HL-60/S4 treated with retinoic acid at 250 ng/mL for 4 days and 3 days (cell line): ENCODE results near the gene CHD9.

ENCODE experiments used
- in situ Hi-C: fragments of 300-500 bp; cut with MboI; formaldehyde crosslinking; loops from 2 replicates; pipeline ENCODE4 v1.7.0; 2022; ENCODE audit warnings: low sequenced_read_pairs

The CHD9 gene

DNA sequence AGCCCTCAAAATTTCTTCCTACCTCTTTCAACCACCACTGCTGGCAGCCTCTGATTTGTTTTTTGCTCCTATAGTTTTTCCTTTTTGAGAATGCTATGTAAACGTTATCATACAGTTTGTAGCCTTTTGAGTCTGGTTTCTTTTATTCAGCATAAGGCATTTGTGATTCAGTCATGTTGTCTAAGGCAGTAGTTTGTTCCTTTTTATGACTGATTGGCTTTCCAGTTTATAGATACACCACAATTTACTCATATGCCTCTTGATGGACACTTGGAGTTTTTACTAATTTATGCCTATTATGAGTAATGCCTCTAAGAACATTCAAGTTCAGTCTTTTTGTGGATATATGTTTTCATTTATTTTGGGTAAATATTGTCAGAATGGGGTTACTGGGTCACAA is 136.6 kb downstream of the CHD9 start:
- in situ Hi-C loops, result no loop called here

DNA sequence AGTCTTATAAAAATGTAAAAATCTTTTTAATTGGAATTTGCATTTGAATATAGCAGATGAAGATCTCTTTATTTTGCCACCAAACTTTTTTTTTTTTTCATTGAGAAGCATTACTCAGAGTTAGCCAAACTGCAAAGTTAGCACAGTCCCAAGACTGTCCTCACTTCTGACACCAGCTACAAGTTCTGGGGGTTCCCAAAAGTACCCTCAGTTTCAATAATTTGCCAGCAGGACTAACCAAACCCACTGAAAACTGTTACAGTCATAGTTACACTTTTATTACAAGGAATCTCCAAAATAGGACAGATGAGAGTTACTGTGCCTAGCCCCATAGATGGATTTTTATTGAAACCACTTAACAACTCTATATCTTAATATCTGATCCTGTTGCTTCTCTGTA is 144.1 kb downstream of the CHD9 start:
- in situ Hi-C loops, result no loop called here

DNA sequence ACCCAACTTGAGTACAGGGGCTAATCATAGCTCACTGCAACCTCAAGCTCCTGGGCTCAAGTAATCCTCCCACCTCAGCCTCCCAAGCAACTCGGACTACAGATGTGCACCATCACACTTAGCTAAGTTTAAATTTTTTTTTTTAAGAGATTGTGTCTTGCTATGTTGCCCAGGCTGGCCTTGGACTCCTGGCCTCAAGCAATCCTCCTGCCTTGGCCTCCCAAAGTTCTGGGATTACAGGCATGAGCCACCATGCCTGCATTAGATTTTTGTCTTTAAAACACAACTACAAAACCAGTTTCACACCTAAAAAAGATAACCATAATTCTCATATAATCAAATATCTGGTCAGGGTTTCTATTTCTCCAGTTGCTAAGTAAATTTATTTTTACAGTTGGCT is 147.1 kb downstream of the CHD9 start:
- in situ Hi-C loops, result no loop called here

DNA sequence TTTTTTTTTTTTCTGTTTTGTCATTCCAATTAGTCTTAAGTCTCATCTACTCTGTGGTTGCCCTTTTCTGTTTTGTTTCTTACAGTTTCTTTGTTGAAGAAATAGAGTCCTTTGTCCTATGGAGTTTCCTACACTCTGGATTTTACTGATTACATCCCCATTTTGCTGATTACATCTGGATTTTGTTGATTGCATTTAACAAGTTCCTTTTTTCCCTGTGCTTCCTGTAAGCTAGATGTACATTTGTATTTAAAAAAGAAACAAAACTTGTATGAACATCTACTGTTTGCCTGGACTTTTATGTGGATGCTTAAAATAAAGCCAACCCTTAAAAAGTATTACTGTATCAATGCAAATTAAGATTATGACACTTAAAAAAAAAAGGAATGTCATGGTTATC is 147.6 kb downstream of the CHD9 start:
- in situ Hi-C loops, result no loop called here

DNA sequence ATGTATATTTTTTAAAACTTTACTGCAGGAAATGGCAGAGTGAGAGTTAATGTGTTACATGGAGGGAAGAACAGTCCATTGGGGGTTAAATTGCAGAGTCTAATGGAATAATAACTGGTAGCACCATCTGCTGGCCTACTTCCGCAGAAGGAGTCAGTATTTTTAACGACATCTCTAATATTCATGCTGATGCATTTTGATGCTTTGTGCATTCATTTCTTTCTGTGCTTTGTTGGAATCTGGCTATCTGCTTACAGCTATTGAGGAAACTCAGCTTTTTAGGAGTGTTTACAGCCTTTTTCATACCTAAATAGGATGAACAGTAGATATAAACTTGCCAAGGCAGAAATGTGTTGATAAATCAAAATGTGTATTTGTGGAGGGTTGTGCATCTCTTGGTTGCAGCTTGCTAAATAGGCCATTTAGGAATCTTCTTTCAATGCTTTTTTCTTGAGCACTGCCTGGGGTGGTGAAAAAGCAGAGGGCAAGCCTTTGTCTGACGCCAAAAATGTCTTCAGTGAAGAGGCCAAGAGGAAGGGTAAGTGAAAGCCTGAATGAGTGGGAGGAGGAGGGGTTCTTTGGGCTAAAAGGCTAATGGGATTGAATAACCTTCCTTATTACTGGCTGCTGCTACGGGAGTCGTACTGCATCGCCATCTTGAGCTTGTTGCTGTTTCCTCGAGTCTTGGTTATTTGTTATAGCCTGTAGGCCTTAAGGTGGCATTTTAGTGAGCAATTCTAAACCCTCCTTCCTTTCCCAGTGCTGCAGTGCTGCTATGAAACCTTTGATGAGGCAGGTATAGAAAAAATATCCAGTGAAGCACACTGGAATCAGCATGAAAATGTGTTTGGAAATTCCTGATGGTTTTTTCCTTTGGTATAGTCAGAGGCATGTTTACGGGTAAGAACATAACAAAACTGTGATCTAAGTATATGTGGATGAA is 153.3 kb downstream of the CHD9 start:
- in situ Hi-C loops, result no loop called here

DNA sequence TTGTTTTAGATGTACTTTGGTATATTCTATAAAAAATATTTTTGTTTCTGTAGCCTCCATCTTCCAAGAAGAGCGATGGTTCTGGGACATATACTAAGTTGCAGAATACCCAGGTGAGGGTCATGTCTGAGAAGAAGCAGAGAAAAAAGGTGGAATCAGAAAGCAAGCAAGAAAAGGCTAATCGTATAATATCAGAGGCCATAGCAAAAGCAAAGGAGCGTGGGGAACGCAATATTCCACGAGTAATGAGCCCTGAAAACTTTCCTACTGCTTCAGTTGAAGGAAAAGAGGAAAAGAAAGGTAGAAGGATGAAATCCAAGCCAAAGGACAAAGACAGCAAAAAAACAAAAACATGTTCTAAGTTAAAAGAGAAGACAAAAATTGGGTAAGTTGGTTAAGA is 154.6 kb downstream of the CHD9 start:
- in situ Hi-C loops, result no loop called here

DNA sequence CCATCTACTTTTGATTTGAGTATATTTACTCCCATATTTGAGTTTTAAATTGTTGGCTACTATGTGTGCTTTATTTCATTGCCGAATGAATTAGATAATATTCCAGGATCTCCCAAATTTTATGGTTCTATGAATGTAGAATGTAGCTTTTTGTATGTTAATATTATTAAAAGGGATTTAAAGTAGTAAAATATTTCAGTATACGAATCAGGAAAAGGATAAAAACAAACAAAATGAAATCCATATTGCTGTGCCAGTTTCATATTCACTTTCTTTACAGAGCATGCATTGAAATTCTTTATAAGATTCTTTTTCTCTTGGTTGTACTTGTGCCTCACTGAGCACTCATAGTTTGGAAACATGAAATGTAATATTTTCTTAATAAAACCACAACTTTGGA is 155.1 kb downstream of the CHD9 start:
- in situ Hi-C loops, result no loop called here

DNA sequence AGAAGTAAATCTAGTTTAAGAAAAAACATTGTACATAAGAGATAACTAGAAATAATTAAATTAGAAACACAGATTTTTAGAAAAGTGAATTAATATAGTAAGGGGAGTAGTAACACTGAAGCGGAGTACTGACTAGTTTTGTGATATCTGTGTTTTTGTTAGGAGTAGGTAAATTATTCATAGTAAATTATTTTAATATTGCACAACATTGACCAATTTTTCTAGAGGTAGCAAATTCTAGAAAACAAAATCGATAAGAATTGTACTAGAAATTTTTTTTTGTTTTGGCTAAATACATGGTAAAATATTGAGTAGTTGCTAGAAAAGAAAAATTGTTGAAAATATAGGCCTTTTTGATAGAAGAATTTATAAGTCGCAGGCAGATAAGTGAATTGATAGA is 156.5 kb downstream of the CHD9 start:
- in situ Hi-C loops, result no loop called here

DNA sequence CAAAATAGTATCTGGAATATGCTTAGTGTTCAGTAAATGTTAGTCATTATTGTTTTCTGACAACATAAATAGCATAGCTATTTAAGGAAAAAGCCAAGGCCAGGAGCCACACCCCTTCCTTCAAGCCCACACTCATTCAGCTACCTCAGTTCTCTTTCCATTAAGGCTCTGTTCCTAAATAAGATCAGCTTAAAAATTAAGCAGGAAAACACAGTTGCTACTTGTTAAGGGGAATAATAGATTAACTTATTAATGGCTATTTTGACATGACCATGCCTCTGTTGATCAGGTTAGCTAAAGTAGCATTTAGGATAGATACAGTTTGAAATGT is 158.1 kb downstream of the CHD9 start:
- in situ Hi-C loops, result no loop called here

DNA sequence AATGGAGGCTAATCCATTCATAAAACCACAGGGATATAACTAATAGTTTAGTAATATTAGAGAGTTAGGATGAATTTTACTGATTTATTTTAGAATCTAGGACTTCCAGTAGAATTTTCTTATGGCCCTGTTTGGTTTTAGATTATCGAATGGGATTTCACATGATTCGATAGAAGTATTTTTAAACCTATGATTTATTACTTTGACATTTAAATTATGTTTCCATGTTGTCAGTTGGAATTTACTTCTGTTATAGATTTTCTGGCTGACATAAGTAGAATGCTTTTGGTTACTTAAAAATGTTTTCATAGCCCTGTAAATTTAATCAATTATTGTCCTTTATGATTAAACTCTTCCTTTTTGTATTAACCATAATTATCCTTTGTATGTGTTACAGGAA is 158.8 kb downstream of the CHD9 start:
- in situ Hi-C loops, result no loop called here

DNA sequence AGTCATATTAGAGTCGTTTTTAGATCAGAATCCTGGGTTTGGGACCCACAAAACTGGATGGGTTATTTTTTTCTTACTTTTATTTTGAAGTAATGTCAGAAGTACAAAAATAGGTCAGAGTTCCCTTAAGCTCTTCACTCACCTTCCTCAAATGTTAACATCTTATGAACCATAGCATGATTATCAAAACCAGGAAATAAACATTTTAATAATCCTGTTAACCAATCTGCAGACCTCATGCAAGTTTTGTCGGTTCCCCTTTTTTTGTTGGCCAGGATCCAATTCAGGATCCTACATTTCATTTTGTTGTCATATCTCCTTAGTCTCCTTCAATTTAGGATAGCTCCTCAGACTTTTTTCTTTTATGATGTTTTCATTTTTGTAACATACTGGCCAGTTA is 162.0 kb downstream of the CHD9 start:
- in situ Hi-C loops, result no loop called here

DNA sequence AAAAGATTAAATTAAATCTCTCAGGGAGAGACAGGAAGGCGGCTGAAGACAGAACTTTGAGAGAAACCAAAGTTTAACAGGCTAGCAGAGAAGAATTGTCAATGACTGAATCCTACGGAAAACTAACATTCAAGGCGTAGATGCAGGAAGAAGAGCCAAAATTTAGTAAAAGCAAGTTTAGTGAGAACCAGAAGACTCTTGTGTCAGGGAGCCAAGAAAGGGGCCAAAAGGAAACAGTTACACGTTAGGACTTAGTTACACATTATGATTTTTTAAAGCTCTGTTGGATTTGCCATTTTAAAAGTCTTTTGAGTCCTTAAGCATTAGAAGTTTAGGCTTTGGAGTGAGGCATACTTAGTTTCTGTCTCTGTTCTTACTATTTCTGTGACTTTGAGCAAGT is 164.6 kb downstream of the CHD9 start:
- in situ Hi-C loops, result no loop called here

DNA sequence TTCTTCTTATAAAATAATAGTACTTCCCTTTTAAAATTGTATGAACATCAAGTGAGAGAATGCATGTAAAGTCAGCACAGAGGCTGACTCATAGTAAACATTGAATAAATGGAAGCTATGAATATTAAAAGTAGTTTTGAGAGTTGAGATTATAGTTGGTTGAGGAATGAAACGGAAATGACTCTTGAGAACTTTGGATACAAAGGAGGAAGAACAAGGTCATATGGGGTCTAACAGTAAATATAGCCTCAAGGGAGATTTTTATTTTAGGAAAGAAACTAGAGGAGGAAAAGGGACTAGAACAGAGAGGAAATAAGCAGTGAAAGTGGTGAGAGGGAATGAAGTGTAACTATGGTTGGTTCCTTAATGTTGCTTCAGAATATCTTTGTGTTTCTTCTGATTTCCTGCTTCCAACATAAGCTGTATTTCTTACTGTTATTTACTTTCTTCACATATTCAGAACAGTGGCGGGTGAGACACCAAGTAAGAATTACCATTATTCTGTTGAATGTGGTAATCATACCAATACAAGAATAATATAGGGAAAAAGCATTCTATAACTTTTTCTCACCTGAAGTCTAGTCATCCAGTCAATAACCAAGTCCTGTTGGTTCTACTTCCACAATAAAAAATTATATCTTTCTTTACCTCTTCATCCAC is 165.1 kb downstream of the CHD9 start:
- in situ Hi-C loops, result no loop called here

DNA sequence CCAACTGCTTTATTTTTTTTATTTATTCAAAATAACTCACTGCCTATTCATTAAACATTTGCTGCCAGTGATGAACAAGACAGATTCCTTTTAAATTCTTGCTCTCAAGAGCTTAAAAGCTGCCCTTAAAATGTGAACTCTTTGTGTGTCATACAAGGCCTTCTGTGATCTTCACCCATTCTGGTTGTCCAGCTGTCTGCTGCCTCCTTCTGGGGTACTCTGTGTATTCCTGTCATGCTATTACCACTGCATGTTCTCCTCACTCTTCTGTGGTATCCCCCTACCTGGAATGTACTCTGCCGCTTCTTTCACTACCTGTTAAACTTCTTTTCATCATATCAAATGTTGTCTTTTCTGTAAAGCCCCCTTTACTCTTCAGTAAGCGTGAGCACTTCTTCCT is 165.8 kb downstream of the CHD9 start:
- in situ Hi-C loops, result no loop called here

DNA sequence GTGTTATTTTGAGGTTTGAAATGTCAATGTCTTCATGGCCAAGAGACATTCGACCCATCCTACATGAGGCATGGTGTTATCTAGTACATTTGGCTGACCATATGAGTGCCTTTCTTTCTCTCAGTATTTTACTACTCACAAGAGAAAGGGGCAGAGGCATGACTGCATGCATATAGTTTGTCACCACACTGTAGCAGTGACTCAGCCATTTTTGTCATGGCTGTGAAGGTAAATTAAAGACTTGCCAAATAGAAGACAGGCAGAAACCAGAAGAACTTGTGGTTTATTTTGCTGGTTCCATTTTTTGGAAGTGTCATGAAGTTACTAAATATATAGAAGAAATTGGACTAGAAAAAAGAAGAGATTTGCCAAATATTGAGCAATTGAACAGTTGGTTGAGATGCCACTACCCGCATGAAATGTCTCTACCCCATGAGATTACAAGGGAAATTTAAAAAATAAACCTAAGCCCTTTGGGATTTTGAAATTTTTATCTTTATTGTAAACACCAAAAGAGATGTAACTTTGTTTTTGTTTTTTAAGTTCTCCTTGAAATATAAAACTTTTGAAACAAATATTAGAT is 170.3 kb downstream of the CHD9 start:
- in situ Hi-C loops, result no loop called here

DNA sequence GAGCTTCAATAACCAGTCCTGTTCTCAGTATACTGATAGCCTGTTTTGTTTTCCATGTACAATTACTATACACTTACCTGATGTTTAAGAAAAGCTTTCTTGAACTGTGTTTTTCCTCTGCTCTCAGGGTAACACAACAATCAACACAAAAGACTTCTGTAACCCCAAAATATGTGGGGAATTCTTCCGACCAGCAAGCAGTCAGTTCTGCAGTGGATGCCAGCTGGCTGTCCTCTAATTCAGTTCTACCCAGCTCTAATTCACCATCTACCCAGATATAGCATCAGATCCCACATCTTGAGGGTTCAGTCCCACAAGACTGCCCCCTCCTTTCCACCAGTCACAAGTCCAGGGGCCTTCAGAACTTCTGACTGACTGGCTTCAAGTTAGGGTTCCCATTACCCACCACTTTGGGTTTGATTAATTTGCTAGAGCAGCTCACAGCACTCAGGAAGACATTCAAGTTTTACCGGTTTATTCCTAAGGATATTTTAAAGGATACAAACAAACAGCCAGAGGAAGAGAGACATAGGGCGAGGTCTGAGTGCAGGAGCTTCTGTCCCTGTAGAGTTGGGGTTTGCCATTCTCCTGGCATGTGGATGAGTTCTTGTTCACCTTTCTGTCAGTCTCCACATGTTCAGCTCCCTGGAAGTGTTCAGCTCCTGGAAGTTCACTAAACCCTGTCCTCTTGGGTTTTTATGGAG is 178.2 kb downstream of the CHD9 start:
- in situ Hi-C loops, result no loop called here

DNA sequence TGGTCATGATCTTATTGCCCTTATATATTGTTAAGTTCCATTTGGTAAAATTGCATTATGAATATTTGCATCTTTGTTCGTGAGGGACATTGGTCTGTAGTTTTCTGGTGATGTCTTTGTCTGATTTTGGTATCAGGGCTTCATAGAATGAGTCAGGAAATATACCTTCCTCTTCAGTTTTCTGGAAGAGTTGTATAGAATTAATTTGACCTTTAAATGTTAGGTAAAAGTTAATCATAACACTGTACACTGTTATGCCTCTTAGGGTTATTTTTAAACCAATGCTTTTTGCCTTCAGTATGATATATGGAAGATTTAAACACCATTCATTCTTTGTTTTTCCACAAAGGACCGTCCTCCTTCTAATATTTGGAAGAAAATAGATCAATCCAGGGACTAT is 180.0 kb downstream of the CHD9 start:
- in situ Hi-C loops, result no loop called here

DNA sequence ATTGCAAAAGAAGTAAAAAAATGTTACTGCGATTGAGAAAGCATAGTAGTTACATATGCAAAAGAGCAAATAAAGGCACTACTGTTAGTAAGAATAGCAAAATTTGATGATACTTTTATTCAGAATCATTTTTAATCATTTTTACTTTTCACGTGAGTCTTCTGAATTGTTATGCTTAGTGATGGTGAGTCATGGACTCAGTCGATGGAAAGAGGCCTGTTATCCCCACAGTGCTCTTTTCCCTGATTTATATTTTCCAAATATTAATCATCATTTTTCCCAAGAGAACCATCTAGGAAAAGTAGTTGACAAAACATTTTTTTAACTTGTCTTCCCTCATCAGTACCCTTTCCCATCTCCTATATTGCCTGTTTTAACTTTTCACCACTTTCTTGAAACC is 181.1 kb downstream of the CHD9 start:
- in situ Hi-C loops, result no loop called here

DNA sequence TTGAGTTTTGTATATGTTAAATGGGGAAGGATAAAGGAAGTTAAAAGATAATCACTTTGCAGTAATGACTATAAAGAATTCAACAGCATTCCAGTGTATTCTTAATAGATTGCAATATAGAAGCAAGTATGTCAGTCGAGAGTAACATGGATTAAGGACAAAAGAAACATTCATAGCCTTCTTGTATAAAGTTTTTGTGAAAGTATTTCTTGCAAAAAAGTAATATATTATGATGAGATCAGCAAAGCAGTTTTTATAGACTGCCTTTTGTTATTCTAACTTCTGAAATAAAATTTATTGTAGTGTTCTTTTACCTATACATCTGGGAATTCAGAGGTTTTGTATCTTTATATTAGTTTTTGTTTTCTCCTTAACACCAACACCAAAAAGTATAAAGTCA is 194.5 kb downstream of the CHD9 start:
- in situ Hi-C loops, result no loop called here

DNA sequence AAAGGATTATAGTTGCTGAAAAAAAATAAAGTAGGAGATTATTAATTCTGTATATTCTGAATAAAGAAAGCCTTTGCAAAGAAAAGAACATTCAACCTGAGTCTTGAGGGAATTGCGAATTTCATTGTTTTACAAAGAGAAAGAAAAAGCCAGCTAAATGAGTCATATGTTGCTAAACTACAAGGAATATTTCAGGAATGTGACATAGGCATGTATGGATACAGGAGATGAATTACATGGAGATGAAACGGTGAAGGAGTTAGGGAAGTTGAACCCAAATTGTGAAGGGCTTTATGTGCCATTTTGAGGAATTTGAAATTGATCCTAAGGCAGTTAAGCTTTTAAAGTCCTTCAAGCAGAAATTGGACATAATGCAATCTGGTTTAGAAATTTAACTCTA is 202.2 kb downstream of the CHD9 start:
- in situ Hi-C loops, result no loop called here

DNA sequence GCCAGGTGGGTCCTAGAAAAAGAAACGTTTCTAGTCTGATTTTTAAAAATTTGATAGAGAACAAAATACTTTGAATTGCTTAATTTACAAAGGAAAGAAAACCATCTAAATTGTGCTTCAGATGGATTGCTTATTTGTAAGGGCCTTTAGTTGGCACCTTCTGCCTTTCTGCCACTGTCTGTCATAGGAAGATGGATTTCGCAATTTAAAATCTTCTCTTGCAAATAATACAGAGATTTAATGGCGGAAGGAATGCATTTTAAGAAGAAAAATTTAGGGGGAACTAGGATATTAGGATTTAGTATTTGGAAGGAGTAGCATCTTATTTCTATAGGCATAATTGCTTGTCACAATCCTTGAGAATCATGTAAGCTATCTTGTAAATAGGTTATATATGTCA is 204.0 kb downstream of the CHD9 start:
- in situ Hi-C loops, result no loop called here

DNA sequence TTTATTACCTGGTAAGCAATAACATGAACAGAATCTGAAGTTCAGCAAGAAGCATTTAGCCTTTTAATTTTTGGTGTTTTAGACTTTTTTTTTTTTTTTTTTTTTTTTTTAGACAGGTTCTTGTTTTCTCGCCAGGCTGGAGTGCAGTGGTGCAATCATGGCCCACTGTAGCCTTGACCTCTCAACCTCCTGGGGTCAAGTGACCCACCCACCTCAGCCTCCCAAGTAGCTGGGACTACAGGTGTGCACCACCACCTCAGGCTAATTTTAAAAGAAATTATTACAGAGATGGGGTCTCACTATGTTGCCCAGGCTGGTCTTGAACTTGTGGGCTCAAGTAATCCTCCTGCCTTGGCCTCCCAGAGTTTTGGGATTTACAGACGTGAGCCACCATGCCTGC is 206.5 kb downstream of the CHD9 start:
- in situ Hi-C loops, result no loop called here
